NCI-H187 (cell line): ENCODE data around the gene PAX9.

Source experiments
- DNase-seq, 2 experiments: peaks; one replicate each; lab custom pipeline; 2025; lab: John Stamatoyannopoulos, UW

The PAX9 gene

DNA sequence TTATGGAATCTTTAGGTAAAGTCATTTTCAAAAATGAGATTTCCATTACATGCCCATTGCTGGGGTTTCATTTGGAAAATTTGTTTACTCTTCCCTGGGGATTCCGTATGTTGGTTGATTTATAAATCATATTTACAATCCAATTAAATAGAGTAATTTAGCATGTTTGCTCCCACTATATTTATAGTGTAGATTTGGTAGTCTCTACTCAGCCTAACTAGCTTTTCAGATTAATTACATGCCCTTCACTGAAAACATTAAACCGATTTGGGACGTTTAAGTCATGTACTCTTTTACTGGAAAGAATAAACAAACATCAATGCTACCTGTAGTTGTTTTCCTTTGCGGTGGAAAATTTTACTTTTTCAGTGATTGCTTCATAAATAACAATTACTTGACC lies 10.4 kb downstream of the PAX9 start:
- DNase-seq = no peak

DNA sequence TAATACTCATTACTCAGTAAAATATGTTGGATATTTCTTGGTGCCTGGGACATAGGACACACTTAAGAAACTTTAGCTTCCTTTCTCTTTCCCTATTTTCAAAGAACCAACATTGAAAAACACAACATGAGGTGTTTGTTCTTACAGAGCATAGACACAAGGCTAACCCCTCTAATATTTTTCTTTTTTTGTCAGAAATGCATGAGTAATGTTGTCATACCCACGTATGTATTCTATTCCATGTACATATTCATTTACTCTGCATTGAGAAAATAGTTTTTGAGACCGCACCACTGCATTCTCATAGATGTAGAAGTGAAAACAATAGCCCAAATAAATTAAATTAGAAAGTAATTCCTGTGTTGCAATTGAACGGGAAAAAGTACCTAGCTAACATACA lies 13.0 kb downstream of the PAX9 start:
- no peak for DNase-seq

DNA sequence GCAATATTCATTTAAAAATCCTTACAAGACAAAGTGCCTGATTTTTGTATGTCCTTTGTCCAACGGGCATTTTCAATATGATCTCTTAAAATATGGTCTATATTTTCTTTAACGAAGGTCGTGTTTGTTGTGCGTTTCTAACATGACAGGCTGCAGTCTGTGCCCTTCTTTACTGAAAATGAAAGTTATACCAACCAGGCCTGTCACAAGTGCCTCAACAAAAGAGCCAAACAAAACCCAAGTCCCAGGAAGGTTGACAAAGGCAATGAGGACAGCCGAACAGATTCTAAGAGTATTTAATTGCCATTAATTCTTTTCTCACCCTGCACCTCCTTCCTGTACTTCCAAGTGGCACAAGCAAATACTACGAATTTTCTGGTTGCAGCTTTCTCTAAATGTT lies 13.9 kb downstream of the PAX9 start:
- peak; percentile 34 to 71 for DNase-seq

DNA sequence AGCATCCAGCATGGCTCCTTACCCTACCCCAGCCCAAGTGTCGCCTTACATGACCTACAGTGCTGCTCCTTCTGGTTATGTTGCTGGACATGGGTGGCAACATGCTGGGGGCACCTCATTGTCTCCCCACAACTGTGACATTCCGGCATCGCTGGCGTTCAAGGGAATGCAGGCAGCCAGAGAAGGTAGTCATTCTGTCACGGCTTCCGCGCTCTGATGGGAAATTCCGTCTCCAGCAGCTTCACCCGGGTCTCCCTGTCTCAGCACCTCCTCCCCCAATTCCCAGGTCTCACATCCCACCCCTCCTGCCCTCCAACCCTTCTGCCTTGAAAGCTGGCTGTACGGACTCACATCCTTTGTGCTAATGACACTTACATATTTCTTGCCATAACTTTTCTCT lies 14.6 kb downstream of the PAX9 start:
- DNase-seq = peak in 1 of 2 experiments; percentile 65

DNA sequence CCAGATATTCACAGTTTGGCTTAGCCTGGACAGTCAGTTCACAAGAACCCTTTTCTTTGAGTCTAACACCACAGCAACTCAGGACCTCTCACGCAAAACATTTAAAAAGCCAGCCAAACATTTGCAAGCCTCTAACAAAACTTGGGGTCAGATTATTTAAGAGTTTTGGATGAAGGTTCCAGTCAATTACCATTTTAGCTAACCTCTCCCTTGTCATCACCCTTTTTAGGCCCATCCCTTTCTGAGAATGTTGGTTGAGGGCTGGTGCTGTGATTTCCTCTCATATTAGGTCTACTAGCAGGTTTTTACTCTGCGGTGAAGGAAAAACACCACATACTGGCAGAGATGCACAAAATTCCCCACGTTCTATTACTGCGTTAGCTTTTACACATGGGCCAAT lies 20.7 kb downstream of the PAX9 start:
- DNase-seq = no peak

DNA sequence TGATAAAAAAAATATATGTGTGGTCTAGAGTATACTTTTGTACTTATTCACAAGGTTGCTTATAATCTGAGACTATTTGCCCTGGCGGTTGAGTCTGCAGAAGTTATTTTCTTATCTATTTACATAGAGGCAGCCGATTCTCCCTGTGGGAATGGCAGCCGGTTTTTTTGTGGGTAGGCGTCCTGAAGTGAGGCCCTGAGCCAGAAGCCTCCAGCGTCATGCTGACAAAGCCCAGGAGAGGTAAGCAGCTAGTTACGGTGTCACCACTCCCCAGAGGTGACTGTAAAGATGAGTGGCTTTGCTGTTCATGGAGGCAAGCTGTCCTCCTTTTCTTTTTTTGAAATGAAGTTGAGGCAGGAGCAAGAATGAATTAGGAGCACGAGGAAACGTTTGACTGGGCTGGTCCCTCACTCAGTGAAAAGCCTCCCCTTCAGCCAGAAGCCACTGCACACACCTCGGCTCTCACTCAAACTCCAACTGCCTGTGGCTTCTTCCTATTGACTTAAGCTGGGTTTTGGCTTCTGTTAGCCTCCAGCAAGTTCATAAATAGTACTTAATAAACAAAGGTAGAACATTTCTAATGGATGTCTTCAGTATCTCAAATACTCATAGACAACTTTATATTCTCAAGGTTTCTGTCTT lies 21.5 kb downstream of the PAX9 start:
- DNase-seq = peak; percentile 46 to 82

DNA sequence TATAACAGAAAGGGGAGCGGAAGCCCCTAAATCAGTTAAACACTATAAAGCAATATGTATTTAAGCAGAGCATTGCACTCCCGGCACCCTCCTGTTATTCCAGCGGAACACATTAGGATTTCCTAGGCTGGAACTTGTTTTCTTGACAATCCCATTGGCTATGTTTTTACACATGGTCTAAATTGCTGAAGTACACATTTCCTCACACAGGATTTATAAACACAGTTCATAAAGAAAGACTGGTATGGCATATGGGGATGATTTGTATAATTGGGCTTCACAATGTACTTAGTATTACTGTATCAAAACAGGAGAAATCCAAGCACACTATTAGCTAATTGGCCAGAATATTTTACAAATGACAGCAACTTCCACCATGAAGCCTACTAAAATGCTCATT lies 23.3 kb downstream of the PAX9 start:
- no peak for DNase-seq

DNA sequence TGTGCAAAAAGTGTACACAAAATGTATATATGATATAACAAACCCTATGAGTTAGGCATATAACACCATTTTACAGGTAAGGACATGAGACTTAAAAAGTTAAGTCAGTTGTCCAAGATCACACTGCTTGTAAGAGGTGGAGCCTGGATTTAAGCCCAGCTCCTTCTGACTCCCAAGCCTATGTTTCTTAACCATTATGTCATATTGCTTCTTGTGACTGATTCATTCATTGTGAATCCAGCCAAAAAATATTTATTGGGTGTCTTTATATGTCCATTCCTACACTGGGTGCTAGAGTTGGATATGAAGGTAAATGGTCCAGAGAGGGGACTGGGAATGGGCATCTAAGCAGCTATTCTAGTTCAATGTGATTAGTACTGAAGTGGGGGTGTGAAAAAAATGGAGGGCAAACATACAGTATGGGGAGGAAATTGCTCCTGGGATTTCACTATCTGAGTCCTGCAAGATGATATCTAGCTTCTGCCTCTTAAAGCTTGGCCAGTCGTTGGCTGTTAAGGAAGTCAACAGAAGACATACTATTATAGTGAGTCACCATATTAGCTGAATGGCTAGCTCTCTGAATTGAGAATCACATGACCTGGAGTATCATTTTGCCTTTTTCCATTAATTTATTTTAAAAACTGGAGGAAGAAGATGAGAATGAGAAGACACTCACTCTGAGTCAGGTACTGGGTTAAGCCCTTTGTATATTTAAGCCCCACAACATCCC lies 28.8 kb downstream of the PAX9 start:
- no peak for DNase-seq

DNA sequence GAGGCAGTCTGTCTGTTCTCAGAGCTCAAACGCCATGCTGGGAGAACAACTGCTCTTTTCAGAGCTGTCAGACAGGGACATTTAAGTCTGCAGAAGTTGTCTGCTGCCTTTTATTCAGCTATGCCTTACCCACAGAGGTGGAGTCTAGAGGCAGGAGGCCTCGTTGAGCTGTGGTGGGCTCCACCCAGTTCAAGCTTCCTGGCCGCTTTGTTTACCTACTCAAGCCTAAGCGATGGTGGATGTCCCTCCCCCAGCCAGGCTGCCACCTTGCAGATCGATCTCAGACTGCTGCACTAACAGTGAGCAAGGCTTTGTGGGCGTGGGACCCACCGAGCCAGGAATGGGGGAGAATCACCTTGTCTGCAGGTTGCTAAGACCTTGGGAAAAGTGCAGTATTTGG lies 37.8 kb downstream of the PAX9 start:
- peak; percentile 31 to 37 for DNase-seq

DNA sequence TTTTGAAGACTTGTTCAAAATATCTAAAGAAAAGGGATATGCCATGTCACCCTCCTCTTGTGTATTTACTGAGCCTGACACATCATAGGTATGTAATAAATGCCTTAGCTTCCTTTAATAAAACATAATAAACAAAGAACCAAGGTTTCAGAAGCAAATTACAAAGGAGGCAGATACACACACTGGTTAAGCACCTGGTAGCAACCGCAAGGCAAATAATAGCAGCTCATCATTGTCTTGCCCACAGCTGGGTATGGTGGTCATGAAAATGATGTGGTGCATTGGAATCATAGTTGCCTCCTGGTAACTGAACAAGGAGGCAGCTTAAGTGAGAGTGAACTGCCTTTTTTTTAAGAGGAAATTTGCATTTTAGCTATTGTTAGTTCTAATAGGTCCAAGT lies 39.0 kb downstream of the PAX9 start:
- no peak for DNase-seq

DNA sequence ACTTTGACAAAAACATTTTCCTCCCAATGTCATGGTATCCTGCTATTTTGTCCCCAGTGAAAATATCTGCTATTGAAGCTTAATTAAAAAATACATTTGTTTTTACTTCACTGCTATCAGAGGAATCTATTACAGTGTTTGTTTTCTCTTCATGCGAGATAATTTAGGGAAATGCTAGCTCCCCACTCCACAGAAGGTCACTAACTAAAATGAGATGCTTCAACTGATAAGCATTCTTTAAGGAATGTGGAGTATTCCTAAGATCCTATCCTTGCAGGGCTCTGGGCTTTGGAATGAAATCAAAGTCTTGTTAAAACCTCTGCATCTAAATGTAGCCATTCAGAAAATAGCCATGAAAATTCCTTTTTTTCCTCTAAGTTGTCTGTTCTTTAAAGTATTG lies 39.5 kb downstream of the PAX9 start:
- DNase-seq = no peak

DNA sequence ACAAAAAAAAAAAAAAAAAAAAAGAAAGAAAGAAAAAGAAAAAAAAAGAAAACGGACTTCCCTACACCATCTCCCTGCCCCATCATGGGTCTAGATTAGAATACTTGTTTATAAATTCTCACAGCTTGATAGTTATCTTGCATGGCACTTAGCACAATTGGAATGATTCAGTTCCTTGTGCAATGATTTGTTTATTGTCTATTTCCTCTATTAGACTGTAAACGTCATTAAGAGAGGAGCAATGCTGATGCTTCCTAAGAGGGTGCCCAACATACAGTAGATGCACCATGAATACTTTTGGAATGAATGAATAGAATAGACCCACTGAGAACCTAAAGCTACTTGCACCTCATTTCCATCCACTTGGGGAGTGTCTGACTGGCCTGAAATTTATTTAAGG lies 40.8 kb downstream of the PAX9 start:
- no peak for DNase-seq

DNA sequence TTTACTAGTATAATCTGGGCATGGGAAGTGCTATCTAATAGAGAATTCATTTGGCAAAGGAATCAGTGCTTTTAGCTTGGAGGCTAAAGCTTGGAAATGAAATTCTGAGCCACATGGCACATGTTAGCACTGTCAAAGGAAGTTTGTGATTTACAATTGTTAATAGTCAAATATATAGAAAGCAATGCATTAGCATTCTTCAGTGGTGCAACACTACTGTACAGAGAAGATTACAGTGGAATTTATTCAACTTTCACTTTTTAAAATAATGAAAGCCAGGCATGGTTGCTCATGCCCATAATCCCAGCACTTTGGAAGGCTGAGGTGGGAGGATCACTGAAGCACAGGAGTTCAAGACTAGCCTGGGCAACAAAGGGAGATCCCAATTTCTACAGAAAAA lies 45.9 kb downstream of the PAX9 start:
- DNase-seq = no peak

DNA sequence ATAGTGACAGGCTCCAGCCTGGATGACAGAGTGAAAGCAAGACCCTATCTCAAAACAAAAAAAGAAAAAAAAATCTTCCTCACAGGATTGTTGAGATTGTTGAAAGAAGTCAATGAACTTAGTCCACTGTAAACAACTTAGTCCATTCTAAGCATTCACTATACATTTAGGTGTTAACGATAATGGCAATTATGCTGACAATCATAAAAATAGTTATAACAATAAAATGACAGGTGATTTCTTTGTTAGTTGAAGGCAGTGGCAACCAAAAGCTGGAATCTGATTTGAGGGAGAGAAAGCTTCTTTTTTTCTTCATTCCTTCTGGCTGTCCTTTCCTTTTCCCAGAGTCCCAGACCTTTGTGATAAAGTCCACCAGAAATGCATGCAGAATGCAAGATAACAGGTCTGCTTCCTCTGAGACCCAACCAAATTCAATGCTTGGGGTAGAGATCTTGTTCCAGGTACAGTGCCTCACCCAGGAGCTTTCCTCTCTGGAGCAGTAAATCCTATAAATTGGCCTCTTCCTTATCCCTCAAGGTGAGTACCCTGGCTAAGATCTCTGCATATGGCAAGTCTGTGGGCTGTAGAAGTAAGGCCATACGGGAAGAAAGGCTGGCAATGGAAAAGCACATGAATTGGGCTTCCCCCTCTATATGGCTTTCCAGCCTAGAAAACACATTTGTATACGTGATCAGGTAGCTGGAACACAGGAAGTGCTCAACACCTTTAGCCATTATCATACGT lies 52.5 kb downstream of the PAX9 start:
- DNase-seq = no peak

DNA sequence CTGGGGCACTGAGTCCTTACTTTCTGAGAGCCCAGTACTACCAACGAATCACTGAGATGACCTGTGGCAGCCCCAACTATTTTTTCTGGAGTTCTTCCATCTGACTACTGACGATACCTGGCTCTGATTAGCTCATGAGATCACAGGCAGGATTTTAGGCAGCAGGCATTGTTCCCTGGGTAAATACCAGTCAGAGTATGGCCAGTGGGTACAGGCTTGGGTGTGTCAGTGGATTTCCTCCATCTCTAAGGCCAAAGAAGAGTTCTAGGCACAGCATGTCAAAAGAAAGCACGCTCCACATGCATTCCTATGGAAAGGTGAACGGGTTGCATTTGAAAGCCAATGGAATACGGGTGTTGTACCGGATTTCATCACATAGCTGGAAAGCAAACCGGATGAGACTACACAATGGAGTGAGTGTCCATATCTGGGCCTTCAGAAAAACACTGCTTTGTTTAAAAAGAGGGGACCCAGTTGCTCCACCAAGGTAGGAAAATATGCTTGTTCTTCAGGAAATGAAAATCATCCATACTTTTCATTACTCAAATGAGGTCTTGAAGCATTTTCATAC lies 55.0 kb downstream of the PAX9 start:
- DNase-seq = no peak

DNA sequence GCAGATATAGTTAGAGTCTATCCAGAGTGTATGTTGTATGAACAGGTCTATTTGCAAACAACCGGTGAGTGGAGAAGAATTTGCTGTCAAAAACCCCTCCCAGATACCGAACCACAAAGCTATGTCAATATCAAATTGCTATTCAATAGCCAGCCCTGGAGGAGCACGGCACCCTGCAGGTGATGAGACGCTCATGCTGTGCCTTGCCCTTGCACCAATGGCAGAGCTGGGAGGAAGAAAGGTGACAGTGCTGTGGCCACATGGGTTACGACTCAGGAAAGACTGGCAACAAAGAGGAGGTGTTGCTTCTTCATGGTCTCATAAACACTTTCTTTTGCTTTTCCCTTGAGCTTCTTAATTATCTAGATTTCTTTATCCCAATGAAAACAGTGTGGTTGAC lies 55.7 kb downstream of the PAX9 start:
- DNase-seq = peak; percentile 25 to 34

DNA sequence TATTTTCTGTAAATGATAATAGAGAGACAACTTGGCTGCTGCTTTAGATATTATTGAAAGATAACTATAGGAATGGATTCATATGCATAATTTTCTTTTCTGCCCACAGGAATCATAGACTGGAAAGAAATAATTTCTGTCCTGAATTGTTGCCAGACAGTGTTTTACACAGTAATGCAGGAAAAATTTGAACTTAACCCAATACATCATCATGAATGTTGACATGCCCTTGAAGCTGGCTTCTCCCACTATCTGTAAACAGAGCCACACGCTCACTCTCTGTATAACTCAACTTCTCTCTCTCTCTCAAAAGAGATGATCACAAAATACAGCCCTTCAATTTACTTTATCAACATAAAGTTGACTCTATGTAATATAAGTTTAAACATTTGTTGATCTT lies 56.6 kb downstream of the PAX9 start:
- DNase-seq = no peak

DNA sequence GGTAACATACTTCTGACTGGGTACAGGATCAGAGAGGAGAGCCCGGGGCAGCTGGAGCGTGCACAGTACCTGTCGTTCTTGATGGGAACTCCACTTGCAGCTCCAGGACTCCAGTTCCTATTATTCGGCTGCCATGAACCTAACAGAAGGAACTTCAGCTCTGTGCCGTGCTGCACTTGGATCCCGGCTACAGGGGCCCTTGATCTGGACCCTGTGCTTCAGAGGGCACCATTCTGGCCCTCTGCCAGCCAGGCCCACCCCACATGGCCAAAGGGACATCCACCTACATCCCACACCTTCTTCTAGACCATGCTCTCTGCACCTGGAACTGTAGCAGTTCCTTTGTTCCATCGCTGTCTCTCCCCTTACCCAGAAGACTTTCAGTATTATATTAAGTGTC lies 58.2 kb downstream of the PAX9 start:
- no peak for DNase-seq

DNA sequence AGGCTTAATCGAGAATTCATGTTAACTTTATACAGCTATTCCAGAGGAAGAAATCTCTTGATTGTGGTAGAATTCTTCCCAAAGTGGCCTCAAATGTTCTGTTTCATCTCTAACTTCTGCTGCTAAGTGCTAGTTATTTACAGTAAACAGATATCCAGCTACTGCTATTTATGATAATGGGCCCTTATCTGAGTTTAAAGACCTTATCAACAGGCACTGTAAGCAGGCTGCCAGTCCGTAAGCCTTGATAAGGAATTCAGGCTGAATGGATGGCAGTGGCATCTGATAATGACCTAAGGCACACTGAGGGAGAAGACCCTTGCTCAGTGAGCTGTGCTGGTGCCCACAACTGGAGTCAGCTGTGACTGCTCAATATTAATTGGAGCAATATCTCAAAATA lies 59.0 kb downstream of the PAX9 start:
- DNase-seq = no peak

DNA sequence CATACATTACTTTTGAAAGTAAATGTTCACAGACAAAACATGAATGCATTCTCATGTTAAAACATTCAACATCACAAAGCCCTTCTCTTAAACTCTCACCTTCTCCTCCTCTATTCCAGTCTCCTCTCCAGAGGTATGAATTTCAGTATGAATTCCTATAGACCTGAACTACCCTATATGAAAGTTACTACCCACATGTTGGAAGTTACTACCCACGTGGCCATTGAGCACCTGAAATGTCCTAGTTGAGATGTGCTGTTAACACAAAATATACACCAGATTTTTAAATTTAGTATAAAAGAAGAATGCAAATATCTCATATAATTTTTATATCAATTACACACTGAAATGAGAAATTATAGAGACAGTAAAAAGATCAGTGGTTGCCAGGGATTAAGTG lies 60.2 kb downstream of the PAX9 start:
- no peak for DNase-seq

DNA sequence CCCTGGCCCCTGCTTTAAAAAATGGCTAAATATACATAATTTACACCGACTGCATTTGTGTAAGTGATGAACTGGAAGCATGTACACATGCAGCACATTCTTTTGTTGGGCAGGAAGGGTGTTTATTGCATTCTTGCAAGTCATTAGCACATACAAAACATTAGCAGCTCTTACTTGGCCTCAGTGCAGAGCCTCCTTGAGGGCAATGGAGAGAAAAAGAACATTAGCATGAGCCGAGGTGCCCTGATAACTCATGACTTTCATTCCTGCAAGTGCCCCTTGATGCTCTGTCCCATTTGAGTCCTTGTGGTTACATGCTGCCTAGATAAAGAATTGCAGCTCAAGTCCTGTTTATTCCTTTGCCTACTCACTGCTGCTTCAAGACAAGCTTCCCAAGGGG lies 61.9 kb downstream of the PAX9 start:
- no peak for DNase-seq

DNA sequence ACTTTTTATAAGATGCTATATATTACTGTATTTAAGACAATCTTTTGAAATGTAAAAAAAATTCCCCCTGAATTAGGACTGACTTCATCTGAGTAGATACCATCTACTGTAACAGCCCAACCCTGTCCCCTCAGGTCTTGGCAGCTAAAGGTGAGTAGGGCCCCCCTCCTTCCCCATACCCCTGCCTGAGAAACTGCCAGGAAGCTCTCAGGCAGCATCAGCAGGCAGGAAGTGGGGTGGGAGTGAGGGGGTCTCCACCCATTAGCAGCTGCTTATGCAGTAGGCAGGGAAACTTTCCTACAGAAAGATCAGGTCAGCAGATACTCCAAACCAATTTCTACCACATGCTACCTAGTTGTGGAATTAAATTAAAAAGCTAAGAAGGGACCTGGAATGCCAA lies 62.5 kb downstream of the PAX9 start:
- DNase-seq = no peak

DNA sequence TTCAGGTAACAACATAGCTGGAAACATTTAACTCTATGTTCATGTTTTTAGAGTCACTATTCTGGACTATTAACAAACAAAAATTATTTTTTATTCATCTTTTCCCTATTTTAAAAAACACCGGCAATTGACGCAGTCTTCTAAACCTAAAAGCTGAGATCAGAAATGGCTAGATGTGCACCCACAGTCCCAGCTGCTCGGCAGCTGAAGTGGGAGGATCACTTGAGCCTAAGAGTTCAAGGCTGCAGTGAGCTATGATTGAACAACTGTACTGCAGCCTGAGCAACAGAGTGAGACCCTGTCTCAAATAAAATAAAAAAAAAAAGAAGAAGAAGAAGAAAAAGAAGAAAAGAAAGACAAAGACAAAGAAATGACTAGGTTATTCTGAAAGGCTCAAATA lies 64.5 kb downstream of the PAX9 start:
- DNase-seq = no peak
